ENCODE results near the gene TNFRSF4. TPM values are rescaled to one million over a fixed set of nuclear protein-coding genes. Genes with fewer than 3 reads are reported as not detected.

Gene TNFRSF4
- total RNA-seq, 1 donor from 2014 or later, result not detected

DNA sequence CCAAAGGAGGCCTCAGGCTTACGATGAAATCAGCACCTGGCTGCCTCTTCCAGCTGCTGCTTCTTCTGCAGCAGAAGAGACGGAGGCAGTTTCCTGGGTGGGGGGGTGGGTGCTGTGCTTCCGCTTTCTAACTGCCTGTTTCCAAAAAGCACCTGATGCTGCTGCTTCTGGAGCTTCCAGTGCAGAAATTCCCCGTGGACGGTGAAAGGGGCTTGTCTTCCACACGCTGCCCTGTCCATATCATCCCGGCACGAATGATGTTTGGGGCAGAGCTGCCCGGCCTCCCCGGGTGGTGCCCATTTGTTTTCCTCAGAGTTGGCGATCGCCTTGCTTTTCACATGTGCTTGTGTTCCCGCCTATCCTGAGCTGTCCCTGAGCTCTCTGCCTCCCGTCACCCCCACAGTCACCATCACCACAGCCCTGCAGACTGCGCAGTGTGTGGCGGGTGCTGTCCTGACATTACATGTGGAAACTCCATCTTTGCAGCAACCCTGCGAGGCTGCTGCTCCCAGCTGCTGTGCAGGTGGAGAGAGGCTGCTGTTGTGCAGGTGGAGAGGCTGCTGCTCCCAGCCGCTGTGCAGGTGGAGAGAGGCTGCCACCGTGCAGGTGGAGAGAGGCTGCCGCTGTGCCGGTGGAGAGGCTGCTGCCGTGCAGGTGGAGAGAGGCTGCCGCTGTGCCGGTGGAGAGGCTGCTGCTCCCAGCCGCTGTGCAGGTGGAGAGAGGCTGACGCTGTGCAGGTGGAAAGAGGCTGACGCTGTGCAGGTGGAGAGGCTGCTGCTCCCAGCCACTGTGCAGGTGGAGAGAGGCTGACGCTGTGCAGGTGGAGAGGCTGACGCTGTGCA, 38.5 kb downstream of the TNFRSF4 start:
- TF ChIP-seq POLR2A (IDR thresholded peaks at IDR 0.05) (no peak), POLR2AphosphoS5 (IDR thresholded peaks at IDR 0.05; ENCODE audit: insufficient read depth in 1 of 2, low read depth in 1 of 2) (no peak)
- TF ChIP-seq, protein P1, sequence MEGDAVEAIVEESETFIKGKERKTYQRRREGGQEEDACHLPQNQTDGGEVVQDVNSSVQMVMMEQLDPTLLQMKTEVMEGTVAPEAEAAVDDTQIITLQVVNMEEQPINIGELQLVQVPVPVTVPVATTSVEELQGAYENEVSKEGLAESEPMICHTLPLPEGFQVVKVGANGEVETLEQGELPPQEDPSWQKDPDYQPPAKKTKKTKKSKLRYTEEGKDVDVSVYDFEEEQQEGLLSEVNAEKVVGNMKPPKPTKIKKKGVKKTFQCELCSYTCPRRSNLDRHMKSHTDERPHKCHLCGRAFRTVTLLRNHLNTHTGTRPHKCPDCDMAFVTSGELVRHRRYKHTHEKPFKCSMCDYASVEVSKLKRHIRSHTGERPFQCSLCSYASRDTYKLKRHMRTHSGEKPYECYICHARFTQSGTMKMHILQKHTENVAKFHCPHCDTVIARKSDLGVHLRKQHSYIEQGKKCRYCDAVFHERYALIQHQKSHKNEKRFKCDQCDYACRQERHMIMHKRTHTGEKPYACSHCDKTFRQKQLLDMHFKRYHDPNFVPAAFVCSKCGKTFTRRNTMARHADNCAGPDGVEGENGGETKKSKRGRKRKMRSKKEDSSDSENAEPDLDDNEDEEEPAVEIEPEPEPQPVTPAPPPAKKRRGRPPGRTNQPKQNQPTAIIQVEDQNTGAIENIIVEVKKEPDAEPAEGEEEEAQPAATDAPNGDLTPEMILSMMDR (IDR thresholded peaks at IDR 0.05), result no peak
- no peak overlapping the region for H3K4me3 ChIP-seq
- H3K4me1 ChIP-seq, result no peaks in the 10 kb centered on the region
- DNase-seq (ENCODE audit: extremely low spot score in 2 of 2), result no peak
- no peaks in the 10 kb centered on the region for H3K36me3 ChIP-seq
- intact Hi-C loops (cut with DNase I), result no loop called here
- peaks cover 4% of the 10 kb centered on the region for H3K27me3 ChIP-seq
- H3K27ac ChIP-seq, result no peak overlapping the region
- no peaks in the 10 kb centered on the region for H3K9me3 ChIP-seq

DNA sequence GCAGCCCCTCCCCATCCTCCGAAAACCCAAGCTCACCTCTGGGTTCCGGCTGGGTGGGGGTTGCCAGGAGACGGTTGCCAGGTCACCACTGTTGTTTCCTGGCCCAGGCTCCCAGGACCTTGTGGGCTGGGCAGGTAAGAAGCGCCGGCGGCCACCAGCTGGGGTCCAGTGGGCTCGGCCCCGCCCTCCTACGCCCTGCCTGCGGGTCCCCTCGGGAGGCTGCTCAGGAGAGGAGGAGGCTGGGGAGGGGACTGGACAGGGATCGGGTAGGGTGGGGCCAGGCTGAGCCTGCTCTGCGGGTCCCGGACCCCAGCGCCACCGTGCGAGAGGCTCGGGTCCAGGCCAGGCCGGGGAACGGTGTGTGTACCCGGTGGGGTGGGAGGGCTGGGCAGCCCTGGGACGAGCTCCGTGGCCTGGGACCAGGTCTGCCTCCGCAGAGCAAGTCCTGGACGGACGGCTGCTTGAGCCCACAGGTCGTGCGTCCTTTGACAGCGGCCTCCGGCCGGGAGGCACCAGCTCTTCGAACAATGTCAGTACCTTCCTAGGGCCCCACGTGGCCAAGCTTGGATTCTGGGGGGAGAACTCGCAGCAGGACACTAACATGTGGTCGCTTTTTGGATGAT, 40.0 kb downstream of the TNFRSF4 start, which contains the start of gene TTLL10:
TTLL10 (plus strand) TSS at position 88 of the 623 bp plus-strand sequence. CDS start 5,336 bp downstream, outside the sequence.
- H3K36me3 ChIP-seq, result no peaks in the 10 kb centered on the region
- no peak for DNase-seq (ENCODE audit: extremely low spot score in 2 of 2)
- no peak for TF ChIP-seq POLR2AphosphoS5 (IDR thresholded peaks at IDR 0.05; ENCODE audit: insufficient read depth in 1 of 2, low read depth in 1 of 2)
- TF ChIP-seq, protein P1 (IDR thresholded peaks at IDR 0.05), result no peak
- TF ChIP-seq POLR2A (IDR thresholded peaks at IDR 0.05), result no peak
- no peaks in the 10 kb centered on the region for H3K27me3 ChIP-seq
- H3K9me3 ChIP-seq, result no peaks in the 10 kb centered on the region
- intact Hi-C loops (cut with DNase I), result no loop called here
- H3K4me1 ChIP-seq, result no peaks in the 10 kb centered on the region
- no peak within 1 kb of the TSS for H3K4me3 ChIP-seq
- H3K27ac ChIP-seq, result no peak within 1 kb of the TSS

GRCh38 chr1:1173061-1173792, 40.7 kb downstream of the TNFRSF4 start:
- intact Hi-C loops (cut with DNase I), result no loop called here
- no peak overlapping the region for H3K4me3 ChIP-seq
- no peak for DNase-seq (ENCODE audit: extremely low spot score in 2 of 2)
- TF ChIP-seq, protein P1 (IDR thresholded peaks at IDR 0.05), result no peak
- TF ChIP-seq POLR2A (IDR thresholded peaks at IDR 0.05) (no peak), POLR2AphosphoS5 (IDR thresholded peaks at IDR 0.05; ENCODE audit: insufficient read depth in 1 of 2, low read depth in 1 of 2) (no peak)
- no peaks in the 10 kb centered on the region for H3K27me3 ChIP-seq
- H3K4me1 ChIP-seq, result no peaks in the 10 kb centered on the region
- H3K9me3 ChIP-seq, result no peaks in the 10 kb centered on the region
- H3K27ac ChIP-seq, result no peak overlapping the region
- no peaks in the 10 kb centered on the region for H3K36me3 ChIP-seq

DNA sequence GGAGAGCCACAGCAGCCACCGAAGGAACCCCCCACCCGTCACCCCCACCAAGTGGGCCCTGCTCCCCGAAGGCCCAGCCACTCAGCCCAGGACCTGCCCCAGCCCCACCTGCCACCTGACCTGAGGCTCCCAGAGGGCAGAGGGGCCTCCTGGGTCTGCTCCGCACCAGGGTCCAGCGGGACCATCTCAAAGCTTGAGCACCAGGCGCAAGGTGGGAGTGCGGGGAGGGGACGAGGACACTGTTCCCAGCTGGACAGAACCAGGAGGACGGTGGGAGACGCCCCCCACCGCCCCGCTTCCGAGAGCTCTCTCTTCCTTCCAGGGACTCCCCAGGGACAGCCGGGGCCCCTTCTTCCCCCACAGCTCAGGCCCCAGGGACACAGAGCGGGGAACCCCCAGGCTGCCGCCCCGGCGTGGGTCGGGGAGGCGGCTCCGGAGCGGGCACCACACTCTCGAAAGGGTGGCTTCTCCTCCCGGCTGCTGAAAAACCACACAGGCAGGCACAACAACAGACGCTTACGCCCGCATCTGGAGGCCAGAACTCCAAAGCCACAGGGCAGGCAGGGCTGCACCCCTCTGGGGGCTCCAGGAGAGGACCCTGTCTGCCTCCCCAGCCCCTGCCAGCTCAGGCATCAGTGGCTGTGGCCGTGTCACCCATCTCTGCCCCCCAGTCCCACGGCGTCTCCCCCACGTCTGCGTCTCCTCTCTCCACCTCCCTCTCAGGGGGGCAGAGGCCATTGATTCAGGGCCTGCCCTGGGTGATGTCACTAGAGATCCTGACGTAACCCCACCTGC, 42.2 kb downstream of the TNFRSF4 start:
- no peak for DNase-seq (ENCODE audit: extremely low spot score in 2 of 2)
- H3K36me3 ChIP-seq, result no peaks in the 10 kb centered on the region
- intact Hi-C loops (cut with DNase I), result no loop called here
- H3K9me3 ChIP-seq, result no peaks in the 10 kb centered on the region
- no peak overlapping the region for H3K27ac ChIP-seq
- TF ChIP-seq POLR2A (IDR thresholded peaks at IDR 0.05), result no peak
- TF ChIP-seq, protein P1 (IDR thresholded peaks at IDR 0.05), result no peak
- TF ChIP-seq POLR2AphosphoS5 (IDR thresholded peaks at IDR 0.05; ENCODE audit: insufficient read depth in 1 of 2, low read depth in 1 of 2), result no peak
- H3K4me1 ChIP-seq, result peaks cover 9% of the 10 kb centered on the region
- no peaks in the 10 kb centered on the region for H3K27me3 ChIP-seq
- H3K4me3 ChIP-seq, result no peak overlapping the region
